HG02798 (cell line): ENCODE results near the gene HLA-A.
"Not testable (repeated sequence)": the region's sequence is repeated elsewhere in the genome, so short reads cannot be mapped to it uniquely, and the experiment has no call there.

ENCODE experiments used
- ATAC-seq: cut with Tn5 transposase; IDR thresholded peaks from one replicate; pipeline ENCODE4 v1.9.1; 2021; ENCODE audit warnings: mild to moderate bottlenecking; ENCODE audit not compliant: unreplicated experiment, poor library complexity

HLA-A gene

DNA sequence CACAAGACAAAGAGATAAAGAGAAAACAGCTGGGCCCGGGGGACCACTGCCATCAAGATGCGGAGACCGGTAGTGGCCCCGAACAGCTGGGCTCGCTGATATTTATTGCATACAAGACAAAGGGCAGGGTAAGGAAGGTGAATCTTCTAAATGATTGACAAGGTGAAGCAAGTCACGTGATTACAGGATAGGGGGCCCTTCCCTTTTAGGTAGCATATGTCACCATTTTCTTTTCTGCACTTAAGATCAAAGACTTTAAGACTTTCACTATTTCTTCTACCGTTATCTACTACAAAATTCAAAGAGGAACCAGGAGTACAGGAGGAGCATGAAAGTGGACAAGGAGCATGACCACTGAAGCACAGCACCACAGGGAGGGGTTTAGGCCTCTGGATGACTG, 12.3 kb upstream of the HLA-A start:
- ATAC-seq: not testable (repeated sequence)

DNA sequence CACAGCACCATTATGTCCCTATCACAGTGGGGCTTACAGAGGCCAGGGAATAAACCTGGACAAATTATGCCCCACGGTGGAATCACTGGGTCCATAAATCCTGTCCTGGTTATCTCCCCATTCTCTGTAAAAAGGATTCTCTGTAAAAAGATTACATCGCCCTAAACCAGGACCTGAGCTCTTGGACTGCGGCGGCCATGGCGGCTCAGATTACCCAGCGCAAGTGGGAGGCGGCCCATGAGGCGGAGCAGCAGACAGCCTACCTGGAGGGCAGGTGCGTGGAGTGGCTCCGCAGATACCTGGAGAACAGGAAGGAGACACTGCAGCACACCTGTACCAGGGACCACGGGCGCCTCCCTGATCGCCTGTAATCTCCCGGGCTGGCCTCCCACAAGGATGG, 8.4 kb upstream of the HLA-A start:
- ATAC-seq: no peak

DNA sequence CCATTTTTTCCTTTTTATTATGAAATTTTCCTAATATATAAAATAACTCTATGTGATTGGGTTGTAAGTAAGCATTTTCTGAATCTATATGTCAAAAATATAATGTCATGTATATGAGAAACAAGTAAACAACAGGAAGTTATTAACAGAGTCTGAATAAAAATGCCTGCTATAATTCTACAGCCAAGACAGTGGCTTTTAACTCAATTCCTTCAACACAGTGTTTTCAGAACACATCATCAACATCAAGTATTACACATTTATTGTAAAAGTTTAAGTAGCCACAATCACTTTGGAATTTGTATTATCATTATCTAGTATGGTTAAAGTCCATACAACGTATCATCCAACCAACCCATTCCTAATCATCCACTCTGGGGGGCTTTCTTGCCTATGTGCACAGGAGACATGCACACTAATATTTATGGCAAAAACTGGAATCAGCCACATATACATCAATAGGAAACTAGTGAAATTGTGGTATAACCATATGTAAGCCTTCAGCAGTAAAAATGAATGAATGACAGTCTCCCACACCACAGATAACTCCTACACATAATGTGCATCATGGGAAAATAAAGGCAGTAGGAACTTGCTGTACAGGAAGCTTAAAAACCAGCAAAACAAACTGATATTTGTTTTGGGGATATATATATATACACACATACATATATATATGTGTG, 6.9 kb upstream of the HLA-A start:
- no peak for ATAC-seq

- no peak for ATAC-seq
Measured at GRCh38 chr6:29938746-29939508, 3.4 kb upstream of the HLA-A start.

DNA sequence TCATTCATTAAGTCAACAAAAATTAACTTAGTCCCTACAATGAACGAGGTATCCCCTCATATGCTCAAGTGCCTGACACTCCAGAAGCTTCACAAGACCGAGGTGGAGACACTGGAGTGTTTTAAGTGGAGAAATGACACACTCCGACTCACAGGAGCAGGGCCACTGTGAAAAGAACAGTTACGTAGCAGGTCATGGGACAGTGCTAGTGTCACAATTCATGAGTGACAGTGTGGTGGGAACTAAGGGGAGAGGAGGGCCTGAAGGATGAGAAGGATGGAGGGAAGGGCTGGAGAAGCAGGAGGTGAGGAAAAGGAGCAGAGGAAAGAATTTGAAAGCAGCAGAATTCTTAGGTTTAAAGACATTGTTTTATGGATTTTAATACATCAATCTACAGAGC, 1.3 kb upstream of the HLA-A start:
- no peak for ATAC-seq

DNA sequence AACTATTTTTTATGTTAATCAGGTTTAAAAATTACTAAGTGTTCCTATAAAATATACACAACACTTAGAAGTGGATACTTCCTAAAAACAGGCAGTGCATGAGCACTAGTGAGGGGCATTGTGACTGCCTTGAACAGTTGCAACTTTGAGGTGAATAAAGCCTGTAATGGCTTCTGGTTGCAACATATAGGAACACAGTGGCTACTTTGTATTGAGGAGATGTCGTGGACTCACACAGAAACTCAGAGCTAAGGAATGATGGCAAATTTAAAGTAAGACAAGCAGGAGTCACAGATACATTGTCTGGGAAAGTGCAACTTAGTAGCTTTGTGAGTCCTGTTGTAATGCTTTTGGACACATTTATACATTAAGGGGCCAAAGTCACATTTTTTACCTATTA, 861 bp upstream of the HLA-A start:
- no peak for ATAC-seq

- no peak for ATAC-seq
Measured at GRCh38 chr6:29941916-29942274, 437 bp upstream of the HLA-A start.

GRCh38 chr6:29943053-29943966, 978 bp downstream of the HLA-A start:
- peak; percentile 16 for ATAC-seq

DNA sequence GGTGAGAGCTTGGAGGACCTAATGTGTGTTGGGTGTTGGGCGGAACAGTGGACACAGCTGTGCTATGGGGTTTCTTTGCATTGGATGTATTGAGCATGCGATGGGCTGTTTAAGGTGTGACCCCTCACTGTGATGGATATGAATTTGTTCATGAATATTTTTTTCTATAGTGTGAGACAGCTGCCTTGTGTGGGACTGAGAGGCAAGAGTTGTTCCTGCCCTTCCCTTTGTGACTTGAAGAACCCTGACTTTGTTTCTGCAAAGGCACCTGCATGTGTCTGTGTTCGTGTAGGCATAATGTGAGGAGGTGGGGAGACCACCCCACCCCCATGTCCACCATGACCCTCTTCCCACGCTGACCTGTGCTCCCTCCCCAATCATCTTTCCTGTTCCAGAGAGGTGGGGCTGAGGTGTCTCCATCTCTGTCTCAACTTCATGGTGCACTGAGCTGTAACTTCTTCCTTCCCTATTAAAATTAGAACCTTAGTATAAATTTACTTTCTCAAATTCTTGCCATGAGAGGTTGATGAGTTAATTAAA, 3.0 kb downstream of the HLA-A start:
- ATAC-seq: no peak

DNA sequence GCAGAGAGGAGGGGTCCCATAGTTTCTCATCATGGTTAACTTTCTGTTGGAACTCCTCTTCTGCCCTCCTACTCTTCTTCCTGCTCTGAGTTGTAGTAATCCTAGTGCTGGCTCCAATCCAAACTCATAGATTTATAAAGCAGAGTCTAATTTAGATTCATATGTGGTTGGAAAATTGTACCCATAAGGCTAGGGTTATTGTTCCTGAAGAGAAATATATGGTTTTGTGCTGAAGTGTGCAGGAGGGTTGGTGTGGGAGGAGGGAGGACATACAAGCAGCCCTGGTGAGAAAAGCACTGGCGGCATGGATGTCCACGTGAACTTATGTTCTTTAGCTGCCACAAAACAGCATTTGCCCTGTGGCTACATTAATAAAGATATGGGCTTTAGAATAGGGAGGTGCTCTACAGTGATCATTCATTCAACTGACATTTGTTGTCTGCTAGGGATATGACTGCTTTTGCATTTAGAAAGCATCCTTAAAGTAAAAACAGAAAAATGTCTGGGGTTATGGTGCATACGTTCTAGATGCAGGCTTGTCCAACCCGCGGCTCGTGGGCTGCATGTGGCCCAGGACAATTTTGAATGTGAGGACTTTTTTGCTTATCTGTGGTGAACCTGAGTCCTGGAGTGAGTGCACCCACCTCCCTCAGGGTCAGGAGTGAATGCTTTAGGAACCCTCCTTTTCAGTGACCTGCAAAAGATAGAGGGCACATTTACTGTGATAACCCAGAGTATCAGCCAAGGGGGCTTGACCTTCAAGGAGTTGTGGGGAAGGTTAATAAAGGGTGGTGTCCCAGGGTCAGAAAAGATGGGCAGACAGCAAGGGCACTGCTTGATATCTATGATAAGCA, 4.1 kb downstream of the HLA-A start:
- no peak for ATAC-seq

GRCh38 chr6:29947077-29947980, 5.0 kb downstream of the HLA-A start:
- no peak for ATAC-seq

- no peak for ATAC-seq
Measured at GRCh38 chr6:29948277-29948676, 5.9 kb downstream of the HLA-A start.

DNA sequence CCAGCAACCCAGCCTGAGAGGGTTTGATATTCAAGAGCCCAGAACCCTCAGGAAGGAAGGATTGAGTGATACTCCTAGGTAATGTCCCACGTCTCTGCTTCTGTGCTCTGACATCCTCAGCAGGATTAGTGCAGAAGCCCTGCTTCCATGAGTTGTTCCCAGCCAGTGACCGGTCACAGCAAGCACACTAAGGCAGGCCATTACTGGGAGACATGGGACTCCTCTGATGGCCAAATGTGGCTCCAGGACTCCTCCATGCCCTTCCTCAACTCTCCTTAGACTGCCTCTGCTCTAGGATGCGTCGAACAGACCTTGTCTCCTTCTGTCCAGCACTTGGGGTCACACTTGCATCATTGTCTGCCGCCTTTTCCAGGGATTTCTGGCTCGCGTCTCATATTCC, 7.6 kb downstream of the HLA-A start:
- no peak for ATAC-seq

GRCh38 chr6:29951882-29952281, 9.6 kb downstream of the HLA-A start:
- ATAC-seq: no peak

- no peak for ATAC-seq
Measured at GRCh38 chr6:29953001-29953441, 10.7 kb downstream of the HLA-A start.

GRCh38 chr6:29953686-29954085, 11.4 kb downstream of the HLA-A start:
- ATAC-seq: no peak

GRCh38 chr6:29954272-29954671, 11.9 kb downstream of the HLA-A start:
- no peak for ATAC-seq

- no peak for ATAC-seq
Measured at GRCh38 chr6:29955783-29956182, 13.5 kb downstream of the HLA-A start.

DNA sequence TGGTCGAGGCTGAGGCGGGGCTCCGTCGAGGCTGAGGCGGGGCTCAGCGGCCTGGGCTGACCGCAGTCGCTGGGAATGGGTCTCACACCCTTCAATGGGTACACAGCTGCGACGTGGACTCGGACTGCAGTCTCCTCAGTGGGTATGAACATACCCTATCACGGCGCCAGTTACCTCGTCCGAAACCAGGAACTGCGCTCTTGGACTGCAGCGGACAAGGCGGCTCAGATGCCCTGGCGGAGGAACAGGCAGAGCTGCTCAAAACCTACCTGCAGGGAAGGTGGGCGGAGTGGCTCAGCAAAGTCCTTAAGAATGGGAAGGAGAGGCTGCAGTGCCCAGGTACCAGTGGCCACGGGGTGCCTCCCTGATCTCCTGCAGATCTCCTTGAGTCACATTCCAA, 14.2 kb downstream of the HLA-A start:
- ATAC-seq: no peak
